PC-9 (cell line): ENCODE results near the gene HTRA3.

Source experiments
- EZH2 ChIP-seq: fragments of 200-600 bp; sonication (generic); IDR thresholded peaks from 2 replicates; pipeline ENCODE4 v1.8.0; 2017; ENCODE audit warnings: antibody characterized with exemption, low read depth
- TF ChIP-seq, protein P1 (sequence below): fragments of 200-600 bp; sonication (generic); conservative IDR thresholded peaks from 2 replicates; pipeline ENCODE4 v1.6.1; 2017; ENCODE audit warnings: mixed run types, antibody characterized with exemption, mild to moderate bottlenecking, moderate library complexity

DNA sequence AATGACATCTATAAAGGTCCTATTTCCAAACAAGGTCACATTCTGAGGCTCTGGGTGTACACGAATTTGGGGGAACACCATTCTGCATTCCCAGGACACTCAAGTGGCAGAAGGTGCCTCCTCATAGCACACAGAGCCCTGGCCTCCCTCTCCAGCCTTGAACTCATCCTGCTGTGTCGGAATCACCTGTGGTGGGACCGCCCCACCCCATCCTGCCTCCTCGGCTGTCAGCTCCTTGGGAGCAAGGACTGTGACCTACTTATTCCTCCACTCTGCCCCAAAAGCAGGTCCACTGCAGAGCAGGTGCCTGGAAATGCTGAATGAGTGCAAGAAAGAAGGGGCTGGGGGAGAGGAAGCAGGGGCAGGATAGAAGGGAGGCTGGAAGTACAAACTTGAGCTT, 33.5 kb downstream of the HTRA3 start:
- TF ChIP-seq, protein P1, sequence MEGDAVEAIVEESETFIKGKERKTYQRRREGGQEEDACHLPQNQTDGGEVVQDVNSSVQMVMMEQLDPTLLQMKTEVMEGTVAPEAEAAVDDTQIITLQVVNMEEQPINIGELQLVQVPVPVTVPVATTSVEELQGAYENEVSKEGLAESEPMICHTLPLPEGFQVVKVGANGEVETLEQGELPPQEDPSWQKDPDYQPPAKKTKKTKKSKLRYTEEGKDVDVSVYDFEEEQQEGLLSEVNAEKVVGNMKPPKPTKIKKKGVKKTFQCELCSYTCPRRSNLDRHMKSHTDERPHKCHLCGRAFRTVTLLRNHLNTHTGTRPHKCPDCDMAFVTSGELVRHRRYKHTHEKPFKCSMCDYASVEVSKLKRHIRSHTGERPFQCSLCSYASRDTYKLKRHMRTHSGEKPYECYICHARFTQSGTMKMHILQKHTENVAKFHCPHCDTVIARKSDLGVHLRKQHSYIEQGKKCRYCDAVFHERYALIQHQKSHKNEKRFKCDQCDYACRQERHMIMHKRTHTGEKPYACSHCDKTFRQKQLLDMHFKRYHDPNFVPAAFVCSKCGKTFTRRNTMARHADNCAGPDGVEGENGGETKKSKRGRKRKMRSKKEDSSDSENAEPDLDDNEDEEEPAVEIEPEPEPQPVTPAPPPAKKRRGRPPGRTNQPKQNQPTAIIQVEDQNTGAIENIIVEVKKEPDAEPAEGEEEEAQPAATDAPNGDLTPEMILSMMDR, result no peak
- no peak for TF ChIP-seq EZH2
